WI38 (cell line): Measurements from ENCODE around the gene MSANTD7.
"Not testable (repeated sequence)": the region's sequence is repeated elsewhere in the genome, so short reads cannot be mapped to it uniquely, and the experiment has no call there.

Experiments used
- H3K4me3 ChIP-seq: 2 replicates; pipeline ENCODE4 v1.5.1; 2011; ENCODE audit warnings: low read depth, mild to moderate bottlenecking, control low read depth, low read length
- TF ChIP-seq, protein P1 (sequence below): IDR thresholded peaks from 2 replicates; pipeline ENCODE4 v1.5.1; 2012; ENCODE audit warnings: low read depth, mild to moderate bottlenecking, control low read depth, low read length

Gene MSANTD7

GRCh38 chr10:14858338-14858960 lies 20.3 kb downstream of the MSANTD7 start:
- TF ChIP-seq, protein P1, sequence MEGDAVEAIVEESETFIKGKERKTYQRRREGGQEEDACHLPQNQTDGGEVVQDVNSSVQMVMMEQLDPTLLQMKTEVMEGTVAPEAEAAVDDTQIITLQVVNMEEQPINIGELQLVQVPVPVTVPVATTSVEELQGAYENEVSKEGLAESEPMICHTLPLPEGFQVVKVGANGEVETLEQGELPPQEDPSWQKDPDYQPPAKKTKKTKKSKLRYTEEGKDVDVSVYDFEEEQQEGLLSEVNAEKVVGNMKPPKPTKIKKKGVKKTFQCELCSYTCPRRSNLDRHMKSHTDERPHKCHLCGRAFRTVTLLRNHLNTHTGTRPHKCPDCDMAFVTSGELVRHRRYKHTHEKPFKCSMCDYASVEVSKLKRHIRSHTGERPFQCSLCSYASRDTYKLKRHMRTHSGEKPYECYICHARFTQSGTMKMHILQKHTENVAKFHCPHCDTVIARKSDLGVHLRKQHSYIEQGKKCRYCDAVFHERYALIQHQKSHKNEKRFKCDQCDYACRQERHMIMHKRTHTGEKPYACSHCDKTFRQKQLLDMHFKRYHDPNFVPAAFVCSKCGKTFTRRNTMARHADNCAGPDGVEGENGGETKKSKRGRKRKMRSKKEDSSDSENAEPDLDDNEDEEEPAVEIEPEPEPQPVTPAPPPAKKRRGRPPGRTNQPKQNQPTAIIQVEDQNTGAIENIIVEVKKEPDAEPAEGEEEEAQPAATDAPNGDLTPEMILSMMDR = no peak
- H3K4me3 ChIP-seq = no peak overlapping the region

GRCh38 chr10:14859043-14859442 lies 20.9 kb downstream of the MSANTD7 start:
- TF ChIP-seq, protein P1 = no peak
- no peak overlapping the region for H3K4me3 ChIP-seq

DNA sequence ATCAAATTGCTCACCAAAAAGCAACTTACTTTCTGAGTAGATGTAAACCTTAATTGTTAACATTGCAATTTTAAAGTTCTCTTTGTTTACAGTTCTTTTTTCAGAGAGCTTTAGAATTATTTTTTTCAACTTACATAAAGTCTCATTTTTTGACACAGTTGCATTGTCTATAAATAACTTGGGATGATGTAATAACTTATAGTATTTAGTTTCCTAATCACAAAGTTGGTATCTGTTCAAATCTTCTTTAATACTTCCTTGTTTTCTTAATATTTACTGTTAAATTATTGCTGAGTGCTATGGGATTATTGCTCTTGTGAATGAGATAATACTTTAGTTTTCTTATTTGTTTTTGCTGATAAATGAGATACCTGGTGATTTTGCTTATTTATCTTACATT lies 21.7 kb downstream of the MSANTD7 start:
- TF ChIP-seq, protein P1 = no peak
- no peak overlapping the region for H3K4me3 ChIP-seq

GRCh38 chr10:14860791-14861190 lies 22.7 kb downstream of the MSANTD7 start:
- TF ChIP-seq, protein P1 = no peak
- no peak overlapping the region for H3K4me3 ChIP-seq

GRCh38 chr10:14864466-14864865 lies 26.4 kb downstream of the MSANTD7 start:
- not testable (repeated sequence) for H3K4me3 ChIP-seq

DNA sequence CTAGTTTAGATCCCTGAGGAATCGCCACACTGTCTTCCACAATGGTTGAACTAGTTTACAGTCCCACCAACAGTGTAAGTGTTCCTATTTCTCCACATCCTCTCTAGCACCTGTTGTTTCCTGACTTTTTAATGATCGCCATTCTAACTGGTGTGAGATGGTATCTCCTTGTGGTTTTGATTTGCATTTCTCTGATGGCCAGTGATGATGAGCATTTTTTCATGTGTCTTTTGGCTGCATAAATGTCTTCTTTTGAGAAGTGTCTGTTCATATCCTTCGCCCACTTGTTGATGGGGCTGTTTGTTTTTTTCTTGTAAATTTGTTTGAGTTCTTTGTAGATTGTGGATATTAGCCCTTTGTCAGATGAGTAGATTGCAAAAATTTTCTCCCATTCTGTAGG lies 26.8 kb downstream of the MSANTD7 start:
- H3K4me3 ChIP-seq = not testable (repeated sequence)

DNA sequence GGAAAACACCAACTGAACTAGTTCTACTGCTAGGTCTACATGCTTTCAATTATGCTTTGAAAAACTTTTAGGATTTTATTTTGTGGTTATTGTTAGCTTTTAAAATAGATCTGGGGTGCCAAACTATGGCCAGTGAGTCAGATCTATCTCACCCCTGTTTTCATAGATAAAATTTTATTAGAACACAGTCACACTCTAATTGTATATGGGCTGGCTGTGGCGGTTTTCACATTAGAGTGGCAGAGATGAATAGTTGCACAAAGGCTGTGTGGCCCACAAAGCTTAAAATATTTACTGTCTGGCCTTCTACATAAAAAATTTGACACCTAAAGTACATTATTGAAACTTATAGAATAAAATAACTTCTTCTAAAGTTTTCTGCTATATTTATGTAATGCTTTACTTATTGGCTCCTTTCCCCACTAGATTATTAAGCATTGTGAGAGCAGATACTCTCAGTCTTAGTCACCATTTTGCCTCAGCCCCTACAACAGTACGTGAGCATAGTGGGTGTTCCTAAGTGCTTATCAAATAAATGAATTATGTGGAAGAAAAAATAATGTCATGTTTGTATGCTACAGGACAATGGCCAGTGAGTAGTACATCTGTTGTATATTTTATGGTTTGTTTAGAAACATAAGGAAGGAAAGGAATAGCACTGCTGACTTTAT lies 35.1 kb downstream of the MSANTD7 start:
- TF ChIP-seq, protein P1 = no peak
- no peak overlapping the region for H3K4me3 ChIP-seq

- H3K4me3 ChIP-seq = no peak overlapping the region
Observed at GRCh38 chr10:14875941-14876340, 37.8 kb downstream of the MSANTD7 start.

More at GRCh38 chr10:14875941-14876340, 37.8 kb downstream of the MSANTD7 start:
- TF ChIP-seq, protein P1 = no peak
